Astrocyte (in vitro differentiated cells and primary cell): ENCODE data around the gene NRG3.

Experiments
- CTCF ChIP-seq: IDR thresholded peaks from 2 replicates; pipeline ENCODE4 v1.5.1; 2011; ENCODE audit warnings: low read depth, mild to moderate bottlenecking, inconsistent platforms, low read length, moderate library complexity; ENCODE audit not compliant: insufficient read depth
- EZH2 ChIP-seq: IDR thresholded peaks from 2 replicates; pipeline ENCODE4 v1.6.1; 2012; ENCODE audit warnings: mild to moderate bottlenecking, low read length, inconsistent platforms; ENCODE audit not compliant: insufficient read depth

DNA sequence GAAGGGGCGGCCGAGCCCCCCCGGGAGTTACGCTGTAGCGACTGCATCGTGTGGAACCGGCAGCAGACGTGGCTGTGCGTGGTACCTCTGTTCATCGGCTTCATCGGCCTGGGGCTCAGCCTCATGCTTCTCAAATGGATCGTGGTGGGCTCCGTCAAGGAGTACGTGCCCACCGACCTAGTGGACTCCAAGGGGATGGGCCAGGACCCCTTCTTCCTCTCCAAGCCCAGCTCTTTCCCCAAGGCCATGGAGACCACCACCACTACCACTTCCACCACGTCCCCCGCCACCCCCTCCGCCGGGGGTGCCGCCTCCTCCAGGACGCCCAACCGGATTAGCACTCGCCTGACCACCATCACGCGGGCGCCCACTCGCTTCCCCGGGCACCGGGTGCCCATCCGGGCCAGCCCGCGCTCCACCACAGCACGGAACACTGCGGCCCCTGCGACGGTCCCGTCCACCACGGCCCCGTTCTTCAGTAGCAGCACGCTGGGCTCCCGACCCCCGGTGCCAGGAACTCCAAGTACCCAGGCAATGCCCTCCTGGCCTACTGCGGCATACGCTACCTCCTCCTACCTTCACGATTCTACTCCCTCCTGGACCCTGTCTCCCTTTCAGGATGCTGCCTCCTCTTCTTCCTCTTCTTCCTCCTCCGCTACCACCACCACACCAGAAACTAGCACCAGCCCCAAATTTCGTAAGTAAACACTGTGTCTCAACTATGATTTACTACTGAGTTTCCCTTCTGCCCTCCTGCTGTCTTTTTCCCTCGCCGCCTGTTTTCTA is 666 bp downstream of the NRG3 start:
- TF ChIP-seq CTCF (no peak), EZH2 (peak; percentile 70)
